GM10266 (cell line): ENCODE results near the gene WNT10A.

Source experiments
- DNase-seq: peaks from one replicate; pipeline ENCODE4 v3.0.0; 2012; ENCODE audit errors: extremely low spot score
- CTCF ChIP-seq: IDR thresholded peaks from 2 replicates; pipeline ENCODE4 v1.5.1; 2012; ENCODE audit warnings: mild to moderate bottlenecking, low read depth; ENCODE audit not compliant: control insufficient read depth, insufficient read depth; ENCODE audit errors: missing control alignments

The WNT10A gene

GRCh38 chr2:218888341-218888740, 7.7 kb downstream of the WNT10A start:
- no peak for TF ChIP-seq CTCF
- DNase-seq: no peak

GRCh38 chr2:218889937-218890336, 9.3 kb downstream of the WNT10A start:
- TF ChIP-seq CTCF: no peak
- no peak for DNase-seq

- no peak for TF ChIP-seq CTCF
- DNase-seq: no peak
Measured at GRCh38 chr2:218890369-218890768, 9.7 kb downstream of the WNT10A start.

GRCh38 chr2:218891275-218892135, 10.9 kb downstream of the WNT10A start:
- no peak for TF ChIP-seq CTCF
- peak; percentile 13 for DNase-seq

DNA sequence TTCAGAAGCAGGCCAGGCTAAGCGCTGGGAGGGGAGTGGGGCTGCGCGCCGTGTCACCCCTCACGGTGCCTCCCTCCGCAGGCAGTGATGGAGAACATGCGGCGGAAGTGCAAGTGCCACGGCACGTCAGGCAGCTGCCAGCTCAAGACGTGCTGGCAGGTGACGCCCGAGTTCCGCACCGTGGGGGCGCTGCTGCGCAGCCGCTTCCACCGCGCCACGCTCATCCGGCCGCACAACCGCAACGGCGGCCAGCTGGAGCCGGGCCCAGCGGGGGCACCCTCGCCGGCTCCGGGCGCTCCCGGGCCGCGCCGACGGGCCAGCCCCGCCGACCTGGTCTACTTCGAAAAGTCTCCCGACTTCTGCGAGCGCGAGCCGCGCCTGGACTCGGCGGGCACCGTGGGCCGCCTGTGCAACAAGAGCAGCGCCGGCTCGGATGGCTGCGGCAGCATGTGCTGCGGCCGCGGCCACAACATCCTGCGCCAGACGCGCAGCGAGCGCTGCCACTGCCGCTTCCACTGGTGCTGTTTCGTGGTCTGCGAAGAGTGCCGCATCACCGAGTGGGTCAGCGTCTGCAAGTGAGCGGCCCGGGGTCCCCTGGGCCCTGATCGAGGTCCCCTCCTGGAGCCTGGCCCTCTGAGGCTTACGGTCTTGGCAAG, 12.2 kb downstream of the WNT10A start:
- peak; percentile 71 for TF ChIP-seq CTCF
- peak; percentile 81 for DNase-seq

DNA sequence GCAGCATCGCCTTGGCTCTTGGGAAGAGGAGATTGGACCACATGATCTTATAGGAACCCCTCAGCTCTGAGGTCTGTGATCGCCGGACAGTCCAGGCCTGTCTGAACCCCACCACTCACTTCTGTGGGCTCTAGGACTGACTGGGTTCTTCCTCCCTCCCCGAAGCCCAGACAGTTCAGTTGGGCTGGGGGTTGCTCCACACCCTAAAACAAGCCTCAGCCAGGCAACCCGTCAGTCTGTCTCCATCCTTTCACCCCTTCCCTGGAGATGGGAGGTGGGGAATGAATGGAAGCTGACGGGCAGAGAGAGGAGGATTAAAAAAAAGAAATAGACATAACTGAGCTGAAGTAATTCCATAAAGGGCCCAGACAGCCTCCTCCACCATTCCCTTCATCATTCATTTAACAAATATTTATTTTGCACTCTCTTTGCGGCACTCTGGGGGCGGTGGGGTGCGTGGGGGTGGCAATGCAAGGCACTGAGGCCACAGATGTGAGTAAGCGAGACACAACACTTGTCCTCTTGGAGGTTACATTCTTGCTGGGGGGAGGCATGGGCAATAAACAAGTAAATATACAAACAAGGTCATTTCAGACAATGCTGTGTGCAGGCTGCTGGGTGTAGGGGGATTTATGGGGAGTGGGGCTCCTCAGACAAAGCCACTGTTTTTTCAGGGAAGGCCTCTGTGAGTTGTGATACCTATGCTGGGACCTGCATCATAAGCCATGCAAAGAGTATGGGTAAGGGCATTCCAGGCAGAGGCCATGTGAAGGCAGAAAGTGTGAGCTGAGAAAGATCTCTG, 12.9 kb downstream of the WNT10A start:
- no peak for TF ChIP-seq CTCF

More for the DNA sequence above, 12.9 kb downstream of the WNT10A start:
- peak; percentile 19 for DNase-seq
